ENCODE results near the gene TPM2. TPM values are rescaled to one million over a fixed set of nuclear protein-coding genes. Genes with fewer than 3 reads are reported as not detected.

TPM2 gene
- total and polyA plus RNA-seq, 9 of the 15 experiments (the other 6 are each of a cell fraction or from before 2014, with no cell fraction given): 0.28 to 16.1 (median 4.5) TPM

DNA sequence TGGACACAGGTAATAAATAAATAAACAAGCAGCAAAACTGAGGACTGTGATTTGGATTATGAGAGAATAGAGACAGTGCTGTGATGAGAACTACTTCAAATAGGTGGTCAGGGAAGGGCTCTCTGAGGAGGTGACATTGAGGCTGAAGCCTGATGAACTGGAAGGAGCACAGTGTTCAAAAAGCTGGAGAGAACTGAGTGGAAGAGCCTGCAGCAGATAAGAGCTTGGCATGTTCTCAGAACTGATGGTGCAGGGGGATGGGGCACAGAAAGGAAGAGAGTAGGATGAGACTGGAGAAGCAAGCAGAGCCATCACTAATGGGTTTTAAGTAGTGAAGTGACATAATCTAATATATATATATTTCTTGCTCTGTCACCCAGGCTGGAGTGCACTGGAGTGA is 11.2 kb upstream of the TPM2 start:
- no peak overlapping the region for H3K9ac ChIP-seq (ENCODE audit: insufficient read depth in 1 of 2, low read depth in 2 of 2, low read length in 2 of 2)
- no peak overlapping the region for H3K27ac ChIP-seq (ENCODE audit: extremely low read depth, low read depth, low read length)
- no peak for ATAC-seq
- FAIRE-seq: no peak
- no peak overlapping the region for H2AFZ ChIP-seq (ENCODE audit: low read depth, low read length)
- DNase-seq (ENCODE audit: extremely low read depth in 1 of 4, low spot score in 3 of 4): no peak
- H3K9me1 ChIP-seq (ENCODE audit: control insufficient read depth, insufficient read depth, low read length): no peaks in the 10 kb centered on the region
- no peaks in the 10 kb centered on the region for H3K9me3 ChIP-seq (replicated peaks; ENCODE audit: control insufficient read depth, insufficient read depth, low read depth, low read length)
- H3K4me3 ChIP-seq: no peak overlapping the region
- BruUV-seq (replicated peaks): no TSS peak
- H3K4me1 ChIP-seq (replicated peaks in 1 of 2; ENCODE audit: control insufficient read depth in 2 of 2, insufficient read depth in 2 of 2, low read length in 2 of 2): no peaks in the 10 kb centered on the region; a peak in 2 of 5 replicates
- no peaks in the 10 kb centered on the region for H3K79me2 ChIP-seq (ENCODE audit: control insufficient read depth, insufficient read depth, low read length)
- ChIA-PET CTCF (ENCODE audit: low intra/inter-chr PET ratio) (no interaction called here), POLR2A (interaction anchor here (1.9 kb wide), 1 partner anchor 12 kb away, joined by 17 read pairs; no protein-coding TSS in a partner anchor)
- peaks cover 97% of the 10 kb centered on the region for H3K36me3 ChIP-seq (ENCODE audit: control insufficient read depth, insufficient read depth, low read length)
- TF ChIP-seq POLR2A (conservative IDR thresholded peaks at IDR 0.05) (0 out of 2 replicates have a peak, but pooled peaks have one; percentile 21), THRA (IDR thresholded peaks at IDR 0.05) (no peak), DMBX1 (CRISPR knock-in tag; IDR thresholded peaks at IDR 0.05; ENCODE audit: borderline replicate concordance) (no peak)
- intact Hi-C loops (cut with micrococcal nuclease): no loop called here
- in situ Hi-C loops (cut with MboI): no loop called here
- H3K4me2 ChIP-seq (ENCODE audit: insufficient read depth, low read length): no peak overlapping the region
- H4K20me1 ChIP-seq (replicated peaks; ENCODE audit: control insufficient read depth, insufficient read depth, low read length): no peaks in the 10 kb centered on the region
- H3K27me3 ChIP-seq (ENCODE audit: control insufficient read depth in 2 of 2, insufficient read depth in 2 of 2, low read length in 2 of 2): no peaks in the 10 kb centered on the region

DNA sequence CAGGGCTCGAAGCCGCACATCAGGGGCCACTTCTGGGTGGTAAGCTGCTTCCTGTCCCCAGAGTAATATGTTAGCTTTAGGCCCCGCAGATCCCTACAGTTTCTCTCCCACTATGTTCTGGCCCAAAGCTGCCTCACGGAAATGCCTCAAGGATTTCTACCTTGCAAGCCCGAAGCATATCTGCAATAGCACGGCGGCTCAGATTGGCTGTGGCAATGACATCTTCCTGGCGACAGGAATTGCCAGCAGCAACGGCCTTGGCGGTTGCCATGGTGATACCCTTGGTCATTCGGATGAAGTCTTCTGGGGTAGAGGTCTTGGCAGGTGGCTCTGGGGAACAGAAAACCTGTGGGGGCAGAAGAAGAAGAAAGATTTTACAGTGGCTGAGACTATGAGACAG is 10.3 kb upstream of the TPM2 start:
- FAIRE-seq: no peak
- H3K9me1 ChIP-seq (ENCODE audit: control insufficient read depth, insufficient read depth, low read length): no peaks in the 10 kb centered on the region
- TF ChIP-seq RFX1 (IDR thresholded peaks at IDR 0.05): peak; percentile 62
- TF ChIP-seq CGGBP1 (CRISPR knock-in tag; IDR thresholded peaks at IDR 0.05): no peak
- TF ChIP-seq TEAD2 (tag; IDR thresholded peaks at IDR 0.05): no peak
- no peaks in the 10 kb centered on the region for H3K27me3 ChIP-seq (ENCODE audit: control insufficient read depth in 2 of 2, insufficient read depth in 2 of 2, low read length in 2 of 2)
- WGBS (ENCODE audit: insufficient coverage, low coverage, missing lambda C conversion rate): 96% methylated on average over 8 of the region's 11 CpGs
- CTCF ChIA-PET (ENCODE audit: low intra/inter-chr PET ratio): no interaction called here
- H3K9me3 ChIP-seq (replicated peaks; ENCODE audit: control insufficient read depth, insufficient read depth, low read depth, low read length): no peaks in the 10 kb centered on the region
- no peak overlapping the region for H3K9ac ChIP-seq (ENCODE audit: insufficient read depth in 1 of 2, low read depth in 2 of 2, low read length in 2 of 2)
- no peak for ATAC-seq
- POLR2A ChIA-PET: interaction anchor here (1.9 kb wide), 1 partner anchor 13 kb away, joined by 17 read pairs; no protein-coding TSS in a partner anchor
- no peak overlapping the region for H3K27ac ChIP-seq (ENCODE audit: extremely low read depth, low read depth, low read length)
- no peak overlapping the region for H2AFZ ChIP-seq (ENCODE audit: low read depth, low read length)
- intact Hi-C loops (cut with micrococcal nuclease) (no loop called here), in situ Hi-C loops (cut with MboI) (no loop called here)
- no peak for DNase-seq (ENCODE audit: extremely low read depth in 1 of 4, low spot score in 3 of 4)
- no peaks in the 10 kb centered on the region; a peak in 2 of 5 replicates for H3K4me1 ChIP-seq (replicated peaks in 1 of 2; ENCODE audit: control insufficient read depth in 2 of 2, insufficient read depth in 2 of 2, low read length in 2 of 2)
- no peak overlapping the region for H3K4me2 ChIP-seq (ENCODE audit: insufficient read depth, low read length)
- H3K36me3 ChIP-seq (ENCODE audit: control insufficient read depth, insufficient read depth, low read length): peaks cover 92% of the 10 kb centered on the region
- no peak overlapping the region for H3K4me3 ChIP-seq
- H3K79me2 ChIP-seq (ENCODE audit: control insufficient read depth, insufficient read depth, low read length): no peaks in the 10 kb centered on the region
- no peaks in the 10 kb centered on the region for H4K20me1 ChIP-seq (replicated peaks; ENCODE audit: control insufficient read depth, insufficient read depth, low read length)
- BruUV-seq (replicated peaks): no TSS peak
